Activated CD8-positive, alpha-beta memory T cell treated with anti-CD3 and anti-CD28 coated beads for 4 hours (primary cell): ENCODE data around the gene ACCSL.

Experiments
- DNase-seq, 2 donors: peaks; one replicate each; pipeline ENCODE4 v3.0.0-alpha.2; 2020; ENCODE audit warnings: low read depth in 2 of 2

Gene ACCSL

GRCh38 chr11:44096360-44097185, 48.8 kb downstream of the ACCSL start:
- DNase-seq: no peak

GRCh38 chr11:44097821-44098220, 50.0 kb downstream of the ACCSL start:
- DNase-seq: no peak

- DNase-seq: no peak
These were observed 53.3 kb downstream of the ACCSL start for GRCh38 chr11:44101098-44101497.

- DNase-seq: no peak
These were observed 56.9 kb downstream of the ACCSL start for GRCh38 chr11:44104481-44105294.

- DNase-seq: no peak
These were observed 60.5 kb downstream of the ACCSL start for GRCh38 chr11:44108260-44108659.
